MCF 10A (cell line): Measurements from ENCODE around the gene NEIL3. TPM values are rescaled to one million over a fixed set of nuclear protein-coding genes. Genes with fewer than 3 reads are reported as not detected.

ENCODE experiments used
- BruUV-seq: library from RNA; stranded (reverse); fragments of 400-500 nt; replicated peaks from 2 replicates; lab custom pipeline; 2021; lab: Mats Ljungman, UMichigan
- CTCF ChIA-PET: fragments of 300-600 bp; sonication (Branson Sonifier 250); formaldehyde crosslinking; extraction: SDS; loops from one replicate; lab custom pipeline; 2021; ENCODE audit warnings: antibody characterized with exemption, inconsistent platforms; lab: Yijun Ruan, JAX
- POLR2A ChIA-PET: fragments of 300-600, 350-650 bp; sonication (Branson Sonifier 250); formaldehyde crosslinking; extraction: SDS; loops from one replicate; lab custom pipeline; 2020; ENCODE audit warnings: antibody characterized with exemption, inconsistent platforms; lab: Yijun Ruan, JAX
- DNase-seq: peaks from one replicate; pipeline ENCODE4 v3.0.0-alpha.2; 2018; ENCODE audit not compliant: unreplicated experiment
- H3K27ac Mint-ChIP-seq: one replicate; pipeline ENCODE4 v1.8.0; 2022; ENCODE audit warnings: mild to moderate bottlenecking, low read depth, mixed read lengths; ENCODE audit not compliant: unreplicated experiment
- H3K27me3 Mint-ChIP-seq: one replicate; pipeline ENCODE4 v1.8.0; 2022; ENCODE audit warnings: mixed read lengths; ENCODE audit not compliant: insufficient read depth, unreplicated experiment
- H3K36me3 Mint-ChIP-seq: one replicate; pipeline ENCODE4 v1.8.0; 2022; ENCODE audit warnings: mild to moderate bottlenecking, moderate library complexity, mixed read lengths; ENCODE audit not compliant: insufficient read depth, unreplicated experiment
- H3K4me1 Mint-ChIP-seq: one replicate; pipeline ENCODE4 v1.8.0; 2022; ENCODE audit warnings: mixed read lengths; ENCODE audit not compliant: insufficient read depth, unreplicated experiment
- H3K4me3 Mint-ChIP-seq: one replicate; pipeline ENCODE4 v1.8.0; 2022; ENCODE audit warnings: mild to moderate bottlenecking, moderate library complexity, mixed read lengths; ENCODE audit not compliant: unreplicated experiment
- H3K9me3 Mint-ChIP-seq: one replicate; pipeline ENCODE4 v1.8.0; 2022; ENCODE audit warnings: mixed read lengths; ENCODE audit not compliant: unreplicated experiment
- CTCF ChIP-seq: fragments of 200-600 bp; IDR thresholded peaks from one replicate; pipeline ENCODE4 v1.8.0; 2022; ENCODE audit warnings: antibody characterized with exemption, mild to moderate bottlenecking; ENCODE audit not compliant: unreplicated experiment
- intact Hi-C: fragments of 100-400 bp; cut with micrococcal nuclease; formaldehyde crosslinking; loops from 2 replicates; pipeline ENCODE4 v1.14.1; 2022
- total RNA-seq: library from RNA; stranded (reverse); gene quantifications from 2 replicates; pipeline ENCODE4 v1.2.3, GENCODE V29; 2022

Gene NEIL3
- total RNA-seq, 1 experiment from 2014 or later, result 5.8 TPM

- Mint-ChIP-seq H3K27ac (no peak overlapping the region), H3K4me3 (no peak overlapping the region), H3K9me3 (no peaks in the 10 kb centered on the region), H3K27me3 (peaks cover 15% of the 10 kb centered on the region), H3K36me3 (no peaks in the 10 kb centered on the region), H3K4me1 (no peaks in the 10 kb centered on the region)
- POLR2A ChIA-PET, result no interaction called here
- CTCF ChIA-PET, result interaction anchor here (1.0 kb wide), 2 partner anchors 15 to 19 kb away, joined by 3 read pairs; no protein-coding TSS in a partner anchor
- no TSS peak for BruUV-seq
- TF ChIP-seq CTCF, result no peak
- intact Hi-C loops, result no loop called here
- no peak for DNase-seq
Measured at GRCh38 chr4:177374966-177375365, 65.3 kb downstream of the NEIL3 start.

- no peaks in the 10 kb centered on the region for H3K9me3 Mint-ChIP-seq
- H3K36me3 Mint-ChIP-seq, result no peaks in the 10 kb centered on the region
- POLR2A ChIA-PET, result no interaction called here
- no peaks in the 10 kb centered on the region for H3K4me1 Mint-ChIP-seq
- CTCF ChIA-PET, result interaction anchor here (1.0 kb wide), 2 partner anchors 15 to 20 kb away, joined by 3 read pairs; no protein-coding TSS in a partner anchor
- intact Hi-C loops, result no loop called here
- no peak overlapping the region for H3K4me3 Mint-ChIP-seq
- no peak for DNase-seq
- BruUV-seq, result no TSS peak
- no peak overlapping the region for H3K27ac Mint-ChIP-seq
- H3K27me3 Mint-ChIP-seq, result peaks cover 15% of the 10 kb centered on the region
- TF ChIP-seq CTCF, result no peak
Measured at GRCh38 chr4:177375372-177375771, 65.7 kb downstream of the NEIL3 start.

- Mint-ChIP-seq H3K4me3 (no peak overlapping the region), H3K9me3 (no peaks in the 10 kb centered on the region), H3K27me3 (peaks cover 15% of the 10 kb centered on the region), H3K27ac (no peak overlapping the region), H3K36me3 (no peaks in the 10 kb centered on the region), H3K4me1 (no peaks in the 10 kb centered on the region)
- ChIA-PET POLR2A (no interaction called here), CTCF (interaction anchor here (0.7 to 1.0 kb wide), 3 partner anchors 8 to 20 kb away, joined by 3 to 4 read pairs (median 3); no protein-coding TSS in a partner anchor)
- intact Hi-C loops, result no loop called here
- no peak for TF ChIP-seq CTCF
- BruUV-seq, result no TSS peak
- no peak for DNase-seq
Measured at GRCh38 chr4:177376024-177376423, 66.3 kb downstream of the NEIL3 start.

- DNase-seq, result peak; percentile 21
- no TSS peak for BruUV-seq
- POLR2A ChIA-PET, result no interaction called here
- intact Hi-C loops, result no loop called here
- Mint-ChIP-seq H3K27me3 (peaks cover 15% of the 10 kb centered on the region), H3K4me3 (no peak overlapping the region), H3K36me3 (no peaks in the 10 kb centered on the region), H3K9me3 (no peaks in the 10 kb centered on the region), H3K27ac (no peak overlapping the region), H3K4me1 (no peaks in the 10 kb centered on the region)
- no peak for TF ChIP-seq CTCF
- CTCF ChIA-PET, result interaction anchor here (0.6 to 0.8 kb wide), 2 partner anchors 25 to 40 kb away, joined by 3 to 4 read pairs; no protein-coding TSS in a partner anchor
Measured at GRCh38 chr4:177380730-177381287, 71.1 kb downstream of the NEIL3 start.
